Omental fat pad (tissue), 4 donors: ENCODE data around the gene CABLES1. TPM values are rescaled to one million over a fixed set of nuclear protein-coding genes. Genes with fewer than 3 reads are reported as not detected.

Experiments
- ATAC-seq: fragments of 150-250 bp; one replicate; pipeline ENCODE4 v1.9.1; 2016; ENCODE audit warnings: mild to moderate bottlenecking, moderate library complexity; ENCODE audit not compliant: low FRiP score
- DNase-seq: peaks from one replicate; pipeline ENCODE4 v3.0.0-alpha.2; 2019; ENCODE audit warnings: low spot score
- total RNA-seq, 4 donors: library from RNA; depleted of rRNA; stranded (reverse); fragments of >200 nt; gene quantifications; one replicate each; pipeline ENCODE4 v1.1.0, GENCODE V29; 2016
- TF ChIP-seq, protein P1 (sequence below), 3 donors: fragments of 450-650 bp; IDR thresholded peaks; one replicate each; pipeline ENCODE4 v1.5.1; 2016 to 2017; ENCODE audit warnings: antibody characterized with exemption in 3 of 3, mild to moderate bottlenecking in 3 of 3, moderate library complexity in 2 of 3

The CABLES1 gene
- total RNA-seq, 4 donors from 2014 or later, result 24.4 to 95.9 (median 30.4) TPM

DNA sequence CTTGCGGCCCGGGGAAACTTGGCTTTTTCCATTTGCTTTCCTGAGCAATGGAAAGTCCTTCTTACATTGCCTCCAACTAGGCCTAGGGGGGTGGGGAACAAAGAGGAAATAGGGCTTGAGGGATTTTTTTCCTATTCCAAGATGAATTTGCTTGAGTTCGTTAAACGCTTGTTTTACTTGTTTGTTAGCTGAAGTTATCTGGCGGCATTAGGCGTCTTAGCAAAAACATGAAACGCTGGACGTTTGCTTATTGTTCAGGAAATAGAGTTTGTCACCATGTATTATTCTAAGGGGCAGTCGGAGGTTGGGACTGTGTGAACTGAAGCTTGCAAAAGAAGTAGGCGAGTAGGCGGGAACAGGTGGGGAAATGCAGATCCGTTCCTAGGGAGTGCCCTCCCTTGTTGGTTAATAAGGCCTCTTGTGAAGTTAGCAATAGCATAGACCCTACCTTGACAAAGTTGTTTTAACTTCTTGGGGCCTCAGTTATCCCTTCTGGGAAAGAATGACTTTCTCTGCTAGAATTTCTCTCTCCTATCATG is 1.9 kb downstream of the CABLES1 start:
- TF ChIP-seq, protein P1, sequence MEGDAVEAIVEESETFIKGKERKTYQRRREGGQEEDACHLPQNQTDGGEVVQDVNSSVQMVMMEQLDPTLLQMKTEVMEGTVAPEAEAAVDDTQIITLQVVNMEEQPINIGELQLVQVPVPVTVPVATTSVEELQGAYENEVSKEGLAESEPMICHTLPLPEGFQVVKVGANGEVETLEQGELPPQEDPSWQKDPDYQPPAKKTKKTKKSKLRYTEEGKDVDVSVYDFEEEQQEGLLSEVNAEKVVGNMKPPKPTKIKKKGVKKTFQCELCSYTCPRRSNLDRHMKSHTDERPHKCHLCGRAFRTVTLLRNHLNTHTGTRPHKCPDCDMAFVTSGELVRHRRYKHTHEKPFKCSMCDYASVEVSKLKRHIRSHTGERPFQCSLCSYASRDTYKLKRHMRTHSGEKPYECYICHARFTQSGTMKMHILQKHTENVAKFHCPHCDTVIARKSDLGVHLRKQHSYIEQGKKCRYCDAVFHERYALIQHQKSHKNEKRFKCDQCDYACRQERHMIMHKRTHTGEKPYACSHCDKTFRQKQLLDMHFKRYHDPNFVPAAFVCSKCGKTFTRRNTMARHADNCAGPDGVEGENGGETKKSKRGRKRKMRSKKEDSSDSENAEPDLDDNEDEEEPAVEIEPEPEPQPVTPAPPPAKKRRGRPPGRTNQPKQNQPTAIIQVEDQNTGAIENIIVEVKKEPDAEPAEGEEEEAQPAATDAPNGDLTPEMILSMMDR (IDR thresholded peaks at IDR 0.05), result no peak
- ATAC-seq (no peak), DNase-seq (no peak)

DNA sequence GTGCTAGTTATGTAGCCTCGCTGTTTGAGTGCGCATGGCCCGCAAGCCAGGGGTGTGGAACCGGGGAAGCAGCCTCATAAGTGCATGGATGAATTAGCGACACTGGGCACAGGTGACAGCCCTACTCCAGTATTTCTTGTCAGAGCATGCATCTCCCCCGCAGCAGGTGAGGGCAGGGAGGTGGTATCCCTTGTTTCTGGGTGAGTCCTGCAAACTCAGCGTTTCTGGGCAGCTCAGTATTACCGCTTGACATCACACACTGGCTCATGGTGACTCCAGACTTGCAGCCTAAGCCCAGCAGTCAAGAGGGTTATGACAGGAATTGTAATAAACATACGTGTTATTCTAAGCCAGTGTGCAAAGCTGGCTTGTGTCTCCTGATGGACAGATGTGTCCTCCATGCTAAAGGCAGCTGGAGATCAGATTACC is 2.5 kb downstream of the CABLES1 start:
- ATAC-seq (no peak), DNase-seq (no peak)
- TF ChIP-seq, protein P1 (IDR thresholded peaks at IDR 0.05), result no peak

DNA sequence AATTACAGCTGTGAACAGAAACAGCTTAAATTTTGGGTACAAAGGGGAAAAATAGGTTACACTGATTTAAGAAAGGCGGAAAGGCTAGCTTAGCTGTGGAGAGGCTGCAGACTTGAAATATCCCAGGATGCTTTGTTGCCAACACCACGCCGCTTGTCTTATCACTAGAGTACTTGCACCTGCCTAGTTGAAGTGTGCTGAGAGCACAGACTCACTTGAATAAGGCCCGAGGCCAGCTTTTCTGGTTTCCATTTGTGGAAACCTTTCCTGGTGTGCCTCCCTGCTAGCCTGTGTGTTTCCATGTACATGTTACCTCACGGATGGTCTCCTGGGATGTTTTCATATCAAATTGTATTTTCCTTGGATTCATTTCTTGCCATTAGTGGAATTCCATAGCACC is 3.2 kb downstream of the CABLES1 start:
- DNase-seq, result no peak
- TF ChIP-seq, protein P1 (IDR thresholded peaks at IDR 0.05), result no peak
- no peak for ATAC-seq

DNA sequence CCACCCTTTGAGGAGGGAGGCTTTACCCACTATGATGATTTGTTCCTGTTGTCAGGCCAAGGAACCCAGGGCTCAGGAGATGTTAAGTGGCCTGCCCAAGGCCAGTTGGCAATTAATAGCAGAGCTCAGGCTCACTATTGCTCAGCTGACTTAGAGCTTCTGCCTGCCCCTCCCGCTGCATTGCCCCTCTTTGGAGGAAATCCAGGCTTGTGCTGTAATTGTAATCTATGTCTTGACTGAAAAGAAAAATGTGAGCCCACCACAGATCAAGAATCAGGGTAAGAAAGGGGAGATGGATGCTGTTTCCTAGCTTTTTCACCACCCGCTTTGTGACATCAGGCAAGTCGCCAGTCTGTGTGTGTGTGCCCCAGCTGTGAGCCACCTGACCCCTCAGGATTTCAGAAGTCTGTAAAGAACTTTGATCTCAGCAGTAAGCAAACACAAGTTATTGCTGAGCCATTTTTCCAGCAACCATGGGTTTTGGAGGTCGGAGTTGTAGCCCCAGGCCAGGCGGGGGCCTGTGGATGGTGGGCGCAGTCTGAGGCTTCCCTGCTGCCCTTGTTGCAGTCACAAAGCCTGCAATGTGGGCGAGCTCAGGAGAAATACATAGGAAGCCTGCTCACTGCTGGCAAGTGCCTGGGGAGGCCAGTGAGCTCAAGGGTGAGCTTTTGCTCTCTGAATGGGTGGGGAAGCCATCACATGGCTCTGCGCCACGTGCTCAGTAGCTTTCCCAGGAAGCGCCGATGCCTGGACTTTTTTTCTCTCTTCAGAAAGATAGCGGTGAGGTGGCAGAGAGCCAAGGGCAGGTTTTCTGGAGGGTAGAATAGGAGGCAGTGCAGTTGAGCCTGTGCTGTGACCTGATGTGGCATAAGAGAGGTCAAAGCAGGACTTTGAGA is 6.1 kb downstream of the CABLES1 start:
- no peak for DNase-seq
- no peak for ATAC-seq
- TF ChIP-seq, protein P1 (IDR thresholded peaks at IDR 0.05), result no peak

DNA sequence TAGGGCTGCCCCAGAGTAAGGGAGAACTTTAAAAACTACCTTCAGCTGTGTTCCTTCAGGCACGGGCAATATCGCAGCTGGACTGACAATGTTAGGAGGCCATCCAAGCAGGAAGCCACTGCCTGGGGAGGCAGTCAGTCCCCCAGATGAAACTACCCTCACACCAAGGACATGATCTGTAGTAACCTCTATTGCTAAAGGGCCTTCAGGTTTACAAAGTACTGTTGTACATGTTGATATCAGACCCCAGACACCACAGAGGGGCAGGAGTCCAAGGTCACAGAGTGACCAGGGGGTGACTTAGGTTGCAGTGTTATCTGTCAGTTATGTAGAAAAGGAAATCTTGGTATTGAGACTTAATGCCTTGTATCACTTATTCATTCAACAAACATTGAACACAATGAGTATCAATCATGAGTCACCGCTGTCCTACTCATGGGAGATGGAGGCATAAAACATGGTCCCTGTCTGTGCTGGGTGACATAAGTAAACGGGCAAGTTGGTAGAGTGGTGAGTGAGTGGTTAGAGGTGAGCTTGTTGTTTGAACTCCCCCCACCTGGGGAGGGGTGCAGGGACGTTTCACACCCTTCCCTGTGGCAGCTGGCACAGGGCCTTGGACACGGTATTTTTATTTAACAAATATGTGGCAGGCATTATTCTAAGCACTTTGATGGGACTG is 7.1 kb downstream of the CABLES1 start:
- TF ChIP-seq, protein P1 (IDR thresholded peaks at IDR 0.05), result no peak
- ATAC-seq, result no peak
- DNase-seq, result no peak

DNA sequence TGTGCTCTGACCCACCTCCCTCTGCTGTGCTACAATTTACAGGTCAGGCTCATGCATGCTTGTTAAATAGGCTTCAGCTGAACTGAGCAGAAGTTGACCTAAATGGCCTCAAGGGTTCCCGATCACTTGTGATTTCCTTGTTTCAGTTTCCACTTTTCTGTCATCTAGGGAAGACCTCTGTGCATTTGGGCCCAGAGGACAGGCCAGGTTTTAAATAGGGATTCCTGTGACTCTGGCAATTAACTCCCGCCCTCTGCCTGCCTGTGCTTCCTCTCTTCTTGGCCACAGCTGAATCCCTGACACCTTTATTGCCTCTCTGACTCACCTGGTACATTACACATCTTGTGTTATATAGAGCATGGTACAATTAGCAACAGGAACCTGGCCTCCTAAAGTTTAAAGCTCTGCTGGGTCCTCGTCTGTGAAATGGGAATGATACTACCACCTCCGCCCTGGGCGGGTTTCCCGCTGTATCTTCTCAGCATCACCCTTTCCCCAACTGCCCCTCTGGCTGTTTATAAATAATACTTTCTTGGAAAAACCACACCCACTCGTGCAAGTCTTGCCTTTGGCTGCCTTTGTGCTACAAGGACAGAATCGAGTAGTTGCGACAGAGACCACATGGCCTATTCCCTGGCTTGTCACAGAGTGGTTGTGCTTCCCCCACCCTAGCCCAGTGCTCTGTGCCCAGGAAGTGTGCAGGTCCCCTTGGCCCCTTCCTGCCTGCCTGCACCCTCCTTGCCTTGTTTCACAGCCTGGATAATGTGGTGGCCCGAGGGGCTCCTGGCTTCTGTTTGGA is 7.9 kb downstream of the CABLES1 start:
- no peak for ATAC-seq
- TF ChIP-seq, protein P1 (IDR thresholded peaks at IDR 0.05), result no peak
- DNase-seq, result no peak
